HepG2 (cell line): ENCODE results near the gene IGIP. TPM values are rescaled to one million over a fixed set of nuclear protein-coding genes. Genes with fewer than 3 reads are reported as not detected.

Source experiments
- CERS6 ChIP-seq: sonication (generic); formaldehyde crosslinking; IDR thresholded peaks from 2 replicates; pipeline ENCODE4 v1.5.0; 2020; ENCODE audit warnings: missing genetic modification reagents
- DZIP1 ChIP-seq: sonication (generic); formaldehyde crosslinking; IDR thresholded peaks from 2 replicates; pipeline ENCODE4 v1.5.0; 2020; ENCODE audit warnings: mild to moderate bottlenecking, missing genetic modification reagents
- E2F1 ChIP-seq: sonication (generic); formaldehyde crosslinking; IDR thresholded peaks from 2 replicates; pipeline ENCODE4 v1.5.0; 2020; ENCODE audit warnings: missing genetic modification reagents
- ELF4 ChIP-seq: sonication (generic); formaldehyde crosslinking; IDR thresholded peaks from 2 replicates; pipeline ENCODE4 v1.5.0; 2020; ENCODE audit warnings: missing genetic modification reagents, mild to moderate bottlenecking, moderate library complexity, borderline replicate concordance
- GLI4 ChIP-seq: sonication (generic); formaldehyde crosslinking; IDR thresholded peaks from 2 replicates; pipeline ENCODE4 v1.5.1; 2020; ENCODE audit warnings: missing genetic modification reagents, mild to moderate bottlenecking, moderate library complexity, borderline replicate concordance
- MBD4 ChIP-seq: IDR thresholded peaks from 2 replicates; pipeline ENCODE4 v1.6.1; 2012; ENCODE audit warnings: low read length, inconsistent platforms, borderline replicate concordance
- NCOA2 ChIP-seq: sonication (generic); formaldehyde crosslinking; IDR thresholded peaks from 2 replicates; pipeline ENCODE4 v1.8.0; 2022; ENCODE audit warnings: inconsistent platforms
- PHB2 ChIP-seq: fragments of 450-650 bp; IDR thresholded peaks from 2 replicates; pipeline ENCODE4 v1.6.1; 2018; ENCODE audit not compliant: partially characterized antibody
- PRDM10 ChIP-seq: sonication (generic); formaldehyde crosslinking; IDR thresholded peaks from 2 replicates; pipeline ENCODE4 v1.4.0; 2020; ENCODE audit warnings: low read depth, missing genetic modification reagents
- TEAD2 ChIP-seq: sonication (generic); formaldehyde crosslinking; IDR thresholded peaks from 2 replicates; pipeline ENCODE4 v1.9.0; 2021; ENCODE audit warnings: missing genetic modification reagents
- ZFP36L2 ChIP-seq: sonication (generic); formaldehyde crosslinking; IDR thresholded peaks from 2 replicates; pipeline ENCODE4 v1.4.0; 2020; ENCODE audit warnings: missing genetic modification reagents
- ZNF326 ChIP-seq: sonication (generic); formaldehyde crosslinking; IDR thresholded peaks from 2 replicates; pipeline ENCODE4 v1.4.0; 2020; ENCODE audit warnings: missing genetic modification reagents, borderline replicate concordance
- ZNF331 ChIP-seq: sonication (generic); formaldehyde crosslinking; IDR thresholded peaks from 2 replicates; pipeline ENCODE4 v1.4.0; 2020; ENCODE audit warnings: missing genetic modification reagents
- ZNF432 ChIP-seq: sonication (generic); formaldehyde crosslinking; IDR thresholded peaks from 2 replicates; pipeline ENCODE4 v1.5.0; 2020; ENCODE audit warnings: missing genetic modification reagents, mild to moderate bottlenecking, borderline replicate concordance
- ZNF704 ChIP-seq: sonication (generic); formaldehyde crosslinking; IDR thresholded peaks from 2 replicates; pipeline ENCODE4 v1.8.1; 2023; ENCODE audit warnings: mild to moderate bottlenecking, inconsistent platforms, moderate library complexity, missing genetic modification reagents, borderline replicate concordance
- ZNF800 ChIP-seq: sonication (generic); formaldehyde crosslinking; IDR thresholded peaks from 2 replicates; pipeline ENCODE4 v1.4.0; 2020; ENCODE audit warnings: missing genetic modification reagents
- polyA plus RNA-seq, 8 experiments: library from polyadenylated mRNA; depleted of rRNA in 3 of 8; stranded (reverse) in 7 of 8; unstranded in 1 of 8; fragments of >200 nt; fragmentation: Illumina TruSeq in 4 of 8; extraction: Trizol in 4 of 8; gene quantifications; 2 replicates each; pipeline versions ENCODE4 v1.2.1 to v1.2.3, GENCODE V29; 2011 to 2016; ENCODE audit warnings: low read depth in 4 of 8, missing spikeins in 1 of 8, mixed read lengths in 1 of 8; ENCODE audit not compliant: insufficient read depth in 1 of 8
- total RNA-seq, 5 experiments: library from RNA; depleted of rRNA; stranded (reverse); fragments of >200 nt; fragmentation: Illumina TruSeq; extraction: Trizol; gene quantifications; 2 replicates each; pipeline ENCODE4 v1.2.3, GENCODE V29; 2016; ENCODE audit warnings: low read depth in 1 of 5

IGIP gene
- total and polyA plus RNA-seq, 2 of the 13 experiments (the other 11 are each of a cell fraction or from before 2014, with no cell fraction given) = 1.7 to 2.1 TPM

- peak; percentile 90 for TF ChIP-seq ZNF800 (CRISPR knock-in tag)
- no peak for TF ChIP-seq PHB2
- TF ChIP-seq MBD4 = no peak
- TF ChIP-seq CERS6 (CRISPR knock-in tag) = no peak
- no peak for TF ChIP-seq ZFP36L2 (CRISPR knock-in tag)
- TF ChIP-seq NCOA2 (CRISPR knock-in tag) = no peak
- peak; percentile 88 for TF ChIP-seq E2F1 (CRISPR knock-in tag)
- peak; percentile 78; the same call in 1 of the 2 replicates for TF ChIP-seq PRDM10 (CRISPR knock-in tag)
- TF ChIP-seq ZNF326 (CRISPR knock-in tag) = no peak
- no peak for TF ChIP-seq TEAD2 (CRISPR knock-in tag)
- peak; percentile 79; the same call in 1 of the 2 replicates for TF ChIP-seq ZNF704
- TF ChIP-seq ELF4 (CRISPR knock-in tag) = no peak
- 0 out of 2 replicates have a peak, but pooled peaks have one; percentile 36 for TF ChIP-seq GLI4 (CRISPR knock-in tag)
- TF ChIP-seq ZNF331 = no peak; the same call in 1 of the 2 replicates
- no peak for TF ChIP-seq ZNF432 (CRISPR knock-in tag)
- TF ChIP-seq DZIP1 (CRISPR knock-in tag) = peak; percentile 91
Measured at GRCh38 chr5:140107312-140108092, 18.2 kb upstream of the IGIP start (continued).
